Small intestine (tissue), 7 donors: ENCODE results near the gene SLITRK5. TPM values are rescaled to one million over a fixed set of nuclear protein-coding genes. Genes with fewer than 3 reads are reported as not detected.

Experiments used
- DNase-seq, 2 donors: peaks; one replicate each; pipeline versions ENCODE4 v3.0.0 to v3.0.0-alpha.2; 2013
- FAIRE-seq: peaks from 2 replicates; lab custom pipeline; 2012; peaks lifted over from hg19 to GRCh38; lab: Jason Lieb, UNC
- H3K27ac ChIP-seq, 3 donors: one replicate each; pipeline ENCODE4 v1.5.1; 2013; ENCODE audit warnings: low read length in 2 of 3, mild to moderate bottlenecking in 2 of 3, control low read depth in 1 of 3, inconsistent platforms in 1 of 3, low read depth in 1 of 3, moderate library complexity in 1 of 3
- H3K27me3 ChIP-seq, 3 donors: one replicate each; pipeline ENCODE4 v1.6.1; 2013; ENCODE audit warnings: low read length in 3 of 3, inconsistent platforms in 1 of 3; ENCODE audit not compliant: control insufficient read depth in 3 of 3, insufficient read depth in 3 of 3
- H3K36me3 ChIP-seq, 3 donors: one replicate each; pipeline ENCODE4 v1.6.1; 2013; ENCODE audit warnings: low read length in 3 of 3, inconsistent platforms in 1 of 3, low read depth in 1 of 3, mild to moderate bottlenecking in 1 of 3, moderate library complexity in 1 of 3; ENCODE audit not compliant: control insufficient read depth in 3 of 3, insufficient read depth in 2 of 3
- H3K4me1 ChIP-seq, 3 donors: one replicate each; pipeline ENCODE4 v1.6.1; 2013; ENCODE audit warnings: low read length in 2 of 3, inconsistent platforms in 1 of 3, low read depth in 1 of 3, mild to moderate bottlenecking in 1 of 3, moderate library complexity in 1 of 3; ENCODE audit not compliant: control insufficient read depth in 3 of 3, insufficient read depth in 2 of 3
- H3K4me3 ChIP-seq, 3 donors: one replicate each; pipeline ENCODE4 v1.5.1; 2013; ENCODE audit warnings: low read length in 3 of 3, control low read depth in 1 of 3, inconsistent platforms in 1 of 3, low read depth in 1 of 3, mild to moderate bottlenecking in 1 of 3, moderate library complexity in 1 of 3
- H3K9me3 ChIP-seq, 2 donors: one replicate each; pipeline ENCODE4 v1.6.1; 2013; ENCODE audit warnings: low read depth in 1 of 2, low read length in 1 of 2; ENCODE audit not compliant: control insufficient read depth in 2 of 2, insufficient read depth in 1 of 2
- WGBS, 3 donors: extraction: QIAGEN DNeasy Blood & Tissue Kit; methylation state at CpG; one replicate each; pipeline ENCODE4 v1.1.7; 2013; 5-methylcytosine and 5-hydroxymethylcytosine counted together
- polyA plus RNA-seq, 4 donors: library from polyadenylated mRNA; stranded (reverse) in 3 of 4; unstranded in 1 of 4; fragments of 200-250 nt in 3 of 4; fragments of 120-200 nt in 1 of 4; gene quantifications; one replicate each; pipeline versions ENCODE4 v1.2.1 to v1.2.3, GENCODE V29; 2013
- donor health status: healthy with polysubstance abuse.
- donor health status: control.
- donor health status: control.
- donor health status: Bipolar disorder and iron deficiency.
- donor health status: healthy.

The SLITRK5 gene
- polyA plus RNA-seq, 4 donors: 0.03 to 0.04 TPM; not detected in 2

DNA sequence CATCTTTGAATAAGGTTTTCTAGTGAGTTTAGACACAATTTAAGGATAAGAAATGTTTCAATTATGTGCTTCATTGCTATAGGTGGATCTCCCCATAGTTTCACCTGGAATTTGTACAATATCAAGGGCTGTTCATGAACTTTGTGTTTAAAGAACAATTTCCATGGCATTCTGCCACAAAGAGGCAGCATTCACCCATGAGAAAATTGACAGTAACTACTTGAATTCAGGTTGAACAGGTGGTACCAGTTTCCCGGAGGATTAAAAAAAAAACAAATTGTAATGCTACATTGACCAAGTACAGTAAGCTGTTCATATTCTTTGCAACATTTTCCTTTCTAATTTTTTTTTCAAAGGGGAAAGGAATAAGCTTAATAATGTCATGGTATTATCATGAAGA is 9.1 kb downstream of the SLITRK5 start:
- FAIRE-seq (no peak), DNase-seq (no peak)
- H3K4me3 ChIP-seq: no peak overlapping the region
- 11 to 31% (median 11%) methylated on average over 1 of the region's 1 CpG for WGBS, 3 donors
- no peaks in the 10 kb centered on the region for H3K36me3 ChIP-seq
- H3K4me1 ChIP-seq: peaks cover 0 to 9% (median 0%) of the 10 kb centered on the region in 3 donors
- peaks cover 0 to 15% of the 10 kb centered on the region in 2 donors for H3K9me3 ChIP-seq
- H3K27ac ChIP-seq: no peak overlapping the region
- peaks cover 0 to 37% (median 26%) of the 10 kb centered on the region in 3 donors for H3K27me3 ChIP-seq

DNA sequence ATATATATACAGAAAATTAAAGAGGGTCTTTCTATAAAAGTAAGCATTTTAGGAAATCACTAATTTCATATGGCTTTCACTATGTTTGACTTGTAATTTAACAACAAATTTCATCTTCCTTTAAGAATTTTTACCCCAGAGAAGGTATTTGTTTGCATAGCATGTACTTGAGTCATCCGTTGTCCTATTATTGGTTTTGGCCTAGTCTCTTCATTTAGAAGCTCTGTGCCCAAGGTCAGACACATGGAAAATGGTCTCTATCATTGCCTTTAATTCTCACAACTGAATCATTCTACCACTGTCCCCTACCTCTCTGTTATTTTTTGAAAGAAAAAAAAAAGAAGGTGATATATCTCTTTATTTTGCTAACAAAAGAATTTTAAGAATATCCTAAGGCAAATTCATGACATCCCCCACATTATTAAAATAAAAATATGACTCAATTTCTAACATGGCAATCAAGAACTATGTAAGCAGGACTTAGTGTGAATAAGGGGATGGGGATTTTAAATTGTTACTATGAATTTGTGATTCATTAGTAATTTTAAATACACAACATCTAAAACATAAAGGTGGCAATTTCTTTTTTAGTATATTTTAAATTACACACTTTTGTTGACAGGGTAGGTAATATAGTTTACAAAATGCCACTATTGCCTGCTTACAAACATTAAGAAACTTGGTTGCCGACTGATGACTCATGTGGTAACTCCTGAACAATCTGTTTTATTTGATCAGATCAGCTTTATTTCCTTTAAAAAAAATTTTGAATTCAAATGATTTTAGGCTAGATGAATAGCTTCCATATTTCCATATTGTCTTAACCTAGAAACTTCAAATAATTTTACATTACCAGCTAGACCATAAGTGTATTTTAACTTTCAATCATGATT is 13.9 kb downstream of the SLITRK5 start:
- Histone ChIP-seq H3K27ac (no peak overlapping the region), H3K4me1 (no peaks in the 10 kb centered on the region), H3K4me3 (no peak overlapping the region), H3K27me3 (no peaks in the 10 kb centered on the region), H3K36me3 (no peaks in the 10 kb centered on the region), H3K9me3 (no peaks in the 10 kb centered on the region)
- FAIRE-seq: peak; percentile 41
- WGBS, 3 donors: 56 to 73% (median 71%) methylated on average over 2 of the region's 2 CpGs
- DNase-seq: no peak

DNA sequence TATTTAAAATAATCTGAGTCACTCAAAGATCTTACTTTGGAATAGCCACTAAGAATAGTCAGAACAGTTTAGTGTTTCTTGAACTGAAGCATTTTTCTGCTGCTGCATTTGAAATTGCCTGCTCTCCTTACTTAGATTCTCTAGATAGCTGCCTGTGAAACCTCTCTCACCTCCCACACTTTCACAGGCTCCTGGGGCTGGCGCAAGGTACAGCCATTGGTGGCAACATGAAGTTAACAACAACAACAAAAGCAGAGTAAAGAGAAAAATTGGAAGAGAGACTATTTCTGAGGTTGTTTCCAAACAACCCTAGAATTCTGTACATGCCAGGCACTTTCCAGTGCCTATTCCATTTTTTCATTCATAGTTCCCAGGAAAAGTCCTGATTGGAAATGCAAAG is 25.3 kb downstream of the SLITRK5 start:
- Histone ChIP-seq H3K27me3 (no peaks in the 10 kb centered on the region), H3K4me1 (no peaks in the 10 kb centered on the region), H3K36me3 (no peaks in the 10 kb centered on the region), H3K27ac (no peak overlapping the region), H3K4me3 (no peak overlapping the region), H3K9me3 (no peaks in the 10 kb centered on the region)
- DNase-seq: no peak
- no peak for FAIRE-seq
- WGBS, 3 donors: 86 to 91% (median 87%) methylated on average over 1 of the region's 1 CpG

DNA sequence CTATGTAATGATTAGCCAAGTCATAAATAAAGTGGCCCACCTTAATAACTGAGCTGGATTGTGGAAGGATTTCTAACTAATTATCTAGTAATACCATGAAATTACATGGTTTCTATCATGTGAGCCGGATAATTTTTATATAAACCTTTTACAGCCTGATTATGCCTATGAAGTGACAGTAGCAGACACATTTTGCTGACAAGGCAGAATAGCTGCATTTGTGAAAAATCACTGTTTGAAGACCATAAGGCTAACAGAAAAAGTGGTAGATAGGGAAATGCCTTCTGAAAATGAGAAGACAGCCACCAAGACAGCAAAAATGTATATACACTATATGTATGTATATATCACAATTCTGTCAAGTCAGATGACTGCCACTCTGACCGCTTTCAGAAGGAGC is 27.1 kb downstream of the SLITRK5 start:
- H3K27me3 ChIP-seq: no peaks in the 10 kb centered on the region
- WGBS, 3 donors: 83 to 91% (median 85%) methylated on average over 2 of the region's 2 CpGs
- FAIRE-seq (no peak), DNase-seq (no peak)
- H3K4me1 ChIP-seq: no peaks in the 10 kb centered on the region
- no peak overlapping the region for H3K4me3 ChIP-seq
- no peaks in the 10 kb centered on the region for H3K36me3 ChIP-seq
- H3K27ac ChIP-seq: no peak overlapping the region
- H3K9me3 ChIP-seq: no peaks in the 10 kb centered on the region

DNA sequence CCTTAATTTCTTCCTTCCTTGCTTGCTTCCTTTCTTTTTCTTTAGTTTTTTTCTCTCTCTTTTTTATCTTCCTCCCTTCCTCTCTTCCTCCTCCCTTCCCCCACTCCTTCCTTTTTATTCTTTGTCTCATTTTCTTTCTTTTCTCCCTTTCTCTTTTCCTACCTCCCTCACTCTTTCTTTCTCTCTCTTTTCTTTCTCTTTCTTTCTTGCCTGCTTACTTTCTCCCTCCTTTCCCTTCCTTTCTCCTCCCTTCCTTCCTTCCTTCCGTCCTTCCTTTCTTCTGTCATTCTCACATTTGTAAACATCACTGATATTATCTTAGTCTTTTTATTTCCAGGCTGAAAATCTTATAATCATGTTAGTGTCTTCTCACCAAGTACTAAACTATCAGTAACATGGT is 38.8 kb downstream of the SLITRK5 start:
- no peaks in the 10 kb centered on the region for H3K4me1 ChIP-seq
- FAIRE-seq (no peak), DNase-seq (no peak)
- no peaks in the 10 kb centered on the region for H3K36me3 ChIP-seq
- H3K27me3 ChIP-seq: no peaks in the 10 kb centered on the region
- no peak overlapping the region for H3K4me3 ChIP-seq
- 50 to 60% (median 56%) methylated on average over 1 of the region's 1 CpG for WGBS, 3 donors
- H3K9me3 ChIP-seq: no peaks in the 10 kb centered on the region
- H3K27ac ChIP-seq: no peak overlapping the region

DNA sequence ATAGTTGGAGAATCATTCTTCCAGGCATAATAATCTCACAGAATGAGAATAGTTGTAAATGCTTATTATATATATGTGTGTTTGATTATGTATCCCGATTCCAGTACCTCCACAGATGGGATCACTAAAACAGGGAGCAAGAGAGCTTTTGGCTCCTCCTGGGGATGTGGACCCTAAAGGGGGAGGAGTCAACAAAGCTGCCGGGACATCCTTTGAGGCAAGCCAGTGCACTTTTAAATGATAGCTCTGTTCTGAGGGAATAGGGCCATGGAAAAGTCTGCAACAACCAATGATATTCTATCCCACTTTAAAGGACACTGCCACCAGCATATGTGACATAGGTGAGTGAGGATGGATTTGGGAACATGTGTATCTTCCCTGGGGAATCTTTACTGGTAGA is 40.8 kb downstream of the SLITRK5 start:
- no peak overlapping the region for H3K27ac ChIP-seq
- WGBS, 3 donors: 65 to 69% (median 66%) methylated on average over 2 of the region's 2 CpGs
- no peak overlapping the region for H3K4me3 ChIP-seq
- no peaks in the 10 kb centered on the region for H3K36me3 ChIP-seq
- DNase-seq: no peak
- H3K9me3 ChIP-seq: no peaks in the 10 kb centered on the region
- no peak for FAIRE-seq
- no peaks in the 10 kb centered on the region for H3K4me1 ChIP-seq
- H3K27me3 ChIP-seq: no peaks in the 10 kb centered on the region
